HepG2 (cell line): ENCODE measurements around the gene MYLK2. TPM values are rescaled to one million over a fixed set of nuclear protein-coding genes. Genes with fewer than 3 reads are reported as not detected.
A peak's percentile ranks its signal among the peaks of the same experiment; 100 is the strongest.

Source experiments
- ATF3 ChIP-seq: sonication (generic); formaldehyde crosslinking; IDR thresholded peaks from 2 replicates; pipeline ENCODE4 v1.4.0; 2020; ENCODE audit warnings: missing genetic modification reagents
- CBX1 ChIP-seq: IDR thresholded peaks from one replicate; pipeline ENCODE4 v1.6.1; 2016; ENCODE audit warnings: antibody characterized with exemption, low read depth
- DR1 ChIP-seq: sonication (generic); formaldehyde crosslinking; IDR thresholded peaks from 2 replicates; pipeline ENCODE4 v1.8.0; 2021; ENCODE audit warnings: mild to moderate bottlenecking, missing genetic modification reagents, inconsistent platforms
- HNRNPUL1 ChIP-seq: fragments of 200-400 bp; formaldehyde crosslinking; IDR thresholded peaks from 2 replicates; pipeline ENCODE4 v1.6.1; 2017; ENCODE audit warnings: low read depth, mild to moderate bottlenecking, low read length, moderate library complexity
- KAT8 ChIP-seq: IDR thresholded peaks from 2 replicates; pipeline ENCODE4 v1.6.1; 2016; ENCODE audit warnings: missing genetic modification reagents, missing compliant biosample characterization
- PAF1 ChIP-seq: IDR thresholded peaks from 2 replicates; pipeline ENCODE4 v1.6.1; 2016; ENCODE audit warnings: missing genetic modification reagents, missing compliant biosample characterization
- POLR2A ChIP-seq, 2 experiments: IDR thresholded peaks; 2 replicates each; pipeline ENCODE4 v1.6.1; 2011; ENCODE audit warnings: low read depth in 2 of 2, low read length in 2 of 2, mild to moderate bottlenecking in 1 of 2, moderate library complexity in 1 of 2; ENCODE audit not compliant: insufficient read depth in 1 of 2
- SIX1 ChIP-seq: sonication (generic); formaldehyde crosslinking; IDR thresholded peaks from 2 replicates; pipeline ENCODE4 v1.4.0; 2020; ENCODE audit warnings: missing genetic modification reagents, borderline replicate concordance
- TBP ChIP-seq: sonication (generic); formaldehyde crosslinking; IDR thresholded peaks from 2 replicates; pipeline ENCODE4 v1.5.0; 2020; ENCODE audit warnings: missing genetic modification reagents
- ZBTB4 ChIP-seq: sonication (generic); formaldehyde crosslinking; IDR thresholded peaks from 2 replicates; pipeline ENCODE4 v1.4.0; 2020; ENCODE audit warnings: missing genetic modification reagents, mild to moderate bottlenecking, borderline replicate concordance
- ZNF253 ChIP-seq: sonication (generic); formaldehyde crosslinking; IDR thresholded peaks from 2 replicates; pipeline ENCODE4 v1.8.0; 2022; ENCODE audit warnings: mild to moderate bottlenecking, missing genetic modification reagents, borderline replicate concordance
- ZNF432 ChIP-seq: sonication (generic); formaldehyde crosslinking; IDR thresholded peaks from 2 replicates; pipeline ENCODE4 v1.5.0; 2020; ENCODE audit warnings: missing genetic modification reagents, mild to moderate bottlenecking, borderline replicate concordance
- ZNF549 ChIP-seq: sonication (generic); formaldehyde crosslinking; IDR thresholded peaks from 2 replicates; pipeline ENCODE4 v1.5.0; 2020; ENCODE audit warnings: missing genetic modification reagents
- ZNF674 ChIP-seq: sonication (generic); formaldehyde crosslinking; IDR thresholded peaks from 2 replicates; pipeline ENCODE4 v1.5.0; 2020; ENCODE audit warnings: low read depth, mild to moderate bottlenecking, missing genetic modification reagents
- ZNF83 ChIP-seq: sonication (generic); formaldehyde crosslinking; IDR thresholded peaks from 2 replicates; pipeline ENCODE4 v1.4.0; 2020; ENCODE audit warnings: missing genetic modification reagents, mild to moderate bottlenecking, borderline replicate concordance
- ZSCAN5A ChIP-seq: sonication (generic); formaldehyde crosslinking; IDR thresholded peaks from 2 replicates; pipeline ENCODE4 v1.8.0; 2022; ENCODE audit warnings: mild to moderate bottlenecking, missing genetic modification reagents, borderline replicate concordance
- polyA plus RNA-seq, 8 experiments: library from polyadenylated mRNA; depleted of rRNA in 3 of 8; stranded (reverse) in 7 of 8; unstranded in 1 of 8; fragments of >200 nt; fragmentation: Illumina TruSeq in 4 of 8; extraction: Trizol in 4 of 8; gene quantifications; 2 replicates each; pipeline versions ENCODE4 v1.2.1 to v1.2.3, GENCODE V29; 2011 to 2016; ENCODE audit warnings: low read depth in 4 of 8, missing spikeins in 1 of 8, mixed read lengths in 1 of 8; ENCODE audit not compliant: insufficient read depth in 1 of 8
- total RNA-seq, 5 experiments: library from RNA; depleted of rRNA; stranded (reverse); fragments of >200 nt; fragmentation: Illumina TruSeq; extraction: Trizol; gene quantifications; 2 replicates each; pipeline ENCODE4 v1.2.3, GENCODE V29; 2016; ENCODE audit warnings: low read depth in 1 of 5
- TF ChIP-seq, protein P1 (sequence below), 2 experiments: sonication (generic) in 1 of 2; formaldehyde crosslinking in 1 of 2; IDR thresholded peaks; 2 replicates each; pipeline versions ENCODE4 v1.4.0 to v1.6.1; 2016 to 2020; ENCODE audit warnings: borderline replicate concordance in 1 of 2, low read depth in 1 of 2, mild to moderate bottlenecking in 1 of 2, missing genetic modification reagents in 1 of 2

Gene MYLK2
- total and polyA plus RNA-seq, 2 of the 13 experiments (the other 11 are each of a cell fraction or from before 2014, with no cell fraction given) = 0.27 TPM; not detected in 1

GRCh38 chr20:31879143-31879987 is 60.2 kb downstream of the MYLK2 start (continued):
- TF ChIP-seq ZBTB4 (CRISPR knock-in tag) = peak; percentile 69; the same call in 1 of the 2 replicates
- TF ChIP-seq HNRNPUL1 = no peak
- TF ChIP-seq ZNF253 (CRISPR knock-in tag) = 0 out of 2 replicates have a peak, but pooled peaks have one; percentile 10
- TF ChIP-seq KAT8 (CRISPR knock-in tag) = peak; percentile 67
- TF ChIP-seq TBP (CRISPR knock-in tag) = peak; percentile 71; the same call in 1 of the 2 replicates
- TF ChIP-seq ZNF549 (CRISPR knock-in tag) = no peak
- TF ChIP-seq POLR2A (IDR thresholded peaks at IDR 0.05; ENCODE audit: insufficient read depth in 1 of 2, low read depth in 2 of 2, low read length in 2 of 2) = peak; percentile 62 to 90
- TF ChIP-seq ZSCAN5A (CRISPR knock-in tag) = no peak
- TF ChIP-seq ZNF83 (CRISPR knock-in tag) = peak; percentile 52; the same call in 1 of the 2 replicates
- TF ChIP-seq DR1 = peak; percentile 65; the same call in 1 of the 2 replicates
- TF ChIP-seq, protein P1, sequence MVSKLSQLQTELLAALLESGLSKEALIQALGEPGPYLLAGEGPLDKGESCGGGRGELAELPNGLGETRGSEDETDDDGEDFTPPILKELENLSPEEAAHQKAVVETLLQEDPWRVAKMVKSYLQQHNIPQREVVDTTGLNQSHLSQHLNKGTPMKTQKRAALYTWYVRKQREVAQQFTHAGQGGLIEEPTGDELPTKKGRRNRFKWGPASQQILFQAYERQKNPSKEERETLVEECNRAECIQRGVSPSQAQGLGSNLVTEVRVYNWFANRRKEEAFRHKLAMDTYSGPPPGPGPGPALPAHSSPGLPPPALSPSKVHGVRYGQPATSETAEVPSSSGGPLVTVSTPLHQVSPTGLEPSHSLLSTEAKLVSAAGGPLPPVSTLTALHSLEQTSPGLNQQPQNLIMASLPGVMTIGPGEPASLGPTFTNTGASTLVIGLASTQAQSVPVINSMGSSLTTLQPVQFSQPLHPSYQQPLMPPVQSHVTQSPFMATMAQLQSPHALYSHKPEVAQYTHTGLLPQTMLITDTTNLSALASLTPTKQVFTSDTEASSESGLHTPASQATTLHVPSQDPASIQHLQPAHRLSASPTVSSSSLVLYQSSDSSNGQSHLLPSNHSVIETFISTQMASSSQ (IDR thresholded peaks at IDR 0.05; ENCODE audit: low read depth) = no peak
- TF ChIP-seq, protein P1 (CRISPR knock-in tag; IDR thresholded peaks at IDR 0.05; ENCODE audit: borderline replicate concordance) = 0 out of 2 replicates have a peak, but pooled peaks have one; percentile 53
- no peak for TF ChIP-seq PAF1 (CRISPR knock-in tag)
- no peak for TF ChIP-seq ATF3 (CRISPR knock-in tag)
- no peak for TF ChIP-seq ZNF674 (CRISPR knock-in tag)
- no peak for TF ChIP-seq ZNF432 (CRISPR knock-in tag)
- TF ChIP-seq SIX1 = peak; percentile 31; the same call in 1 of the 2 replicates
- no peak for TF ChIP-seq CBX1
